Stimulated activated naive B cell treated with anti-CD40 and anti-IgM and Interleukin-4, amounts not matched to agents 10 μg/mL and 1 μg/mL and 100 μg/mL, for 72 hours (primary cell): ENCODE results near the gene TSPEAR.
"Not testable (repeated sequence)": the region's sequence is repeated elsewhere in the genome, so short reads cannot be mapped to it uniquely, and the experiment has no call there.

ENCODE experiments used
- ATAC-seq, 2 donors: fragments of 150-1000 bp; cut with Tn5 transposase; replicated peaks; 2 replicates each; pipeline ENCODE4 v1.10.0; 2021; ENCODE audit warnings: moderate library complexity in 1 of 2
- DNase-seq: peaks from one replicate; pipeline ENCODE4 v3.0.0; 2021
- H3K27ac Mint-ChIP-seq: one replicate; pipeline ENCODE4 v1.8.0; 2022; ENCODE audit warnings: mild to moderate bottlenecking, mixed read lengths
- H3K27me3 Mint-ChIP-seq, 2 donors: one replicate each; pipeline ENCODE4 v1.8.0; 2022; ENCODE audit warnings: mixed read lengths in 2 of 2
- H3K36me3 Mint-ChIP-seq, 2 donors: one replicate each; pipeline ENCODE4 v1.8.0; 2022; ENCODE audit warnings: mixed read lengths in 2 of 2, mild to moderate bottlenecking in 1 of 2
- H3K4me1 Mint-ChIP-seq, 2 donors: one replicate each; pipeline ENCODE4 v1.8.0; 2022; ENCODE audit warnings: mixed read lengths in 2 of 2, mild to moderate bottlenecking in 1 of 2
- H3K4me3 Mint-ChIP-seq, 2 donors: one replicate each; pipeline ENCODE4 v1.8.0; 2022; ENCODE audit warnings: mild to moderate bottlenecking in 2 of 2, mixed read lengths in 2 of 2, moderate library complexity in 1 of 2
- H3K9me3 Mint-ChIP-seq, 2 donors: one replicate each; pipeline ENCODE4 v1.8.0; 2022; ENCODE audit warnings: mixed read lengths in 2 of 2, mild to moderate bottlenecking in 1 of 2

Gene TSPEAR

DNA sequence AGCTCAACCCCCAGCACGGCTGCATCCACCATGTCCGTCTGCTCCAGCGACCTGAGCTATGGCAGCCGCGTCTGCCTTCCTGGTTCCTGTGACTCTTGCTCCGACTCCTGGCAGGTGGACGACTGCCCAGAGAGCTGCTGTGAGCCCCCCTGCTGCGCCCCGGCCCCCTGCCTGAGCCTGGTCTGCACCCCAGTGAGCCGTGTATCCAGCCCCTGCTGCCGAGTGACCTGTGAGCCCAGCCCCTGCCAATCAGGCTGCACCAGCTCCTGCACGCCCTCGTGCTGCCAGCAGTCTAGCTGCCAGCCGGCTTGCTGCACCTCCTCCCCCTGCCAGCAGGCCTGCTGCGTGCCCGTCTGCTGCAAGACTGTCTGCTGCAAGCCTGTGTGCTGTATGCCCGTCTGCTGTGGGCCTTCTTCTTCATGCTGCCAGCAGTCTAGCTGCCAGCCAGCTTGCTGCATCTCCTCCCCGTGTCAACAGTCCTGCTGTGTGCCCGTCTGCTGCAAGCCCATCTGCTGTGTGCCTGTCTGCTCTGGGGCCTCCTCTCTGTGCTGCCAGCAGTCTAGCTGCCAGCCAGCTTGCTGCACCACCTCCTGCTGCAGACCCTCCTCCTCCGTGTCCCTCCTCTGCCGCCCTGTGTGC lies 14.1 kb downstream of the TSPEAR start, which contains the start of gene KRTAP10-12:
Gene KRTAP10-12, plus strand, starts transcription at position 1 of the 639 bp plus-strand sequence. Its CDS starts 30 bp downstream, at position 31.
- H3K36me3 Mint-ChIP-seq, H3K9me3 Mint-ChIP-seq, H3K4me3 Mint-ChIP-seq, H3K4me1 Mint-ChIP-seq, H3K27ac Mint-ChIP-seq, DNase-seq, ATAC-seq: not testable (repeated sequence)
- H3K27me3 Mint-ChIP-seq: peaks cover 58 to 70% of the 10 kb centered on the region in 2 donors

DNA sequence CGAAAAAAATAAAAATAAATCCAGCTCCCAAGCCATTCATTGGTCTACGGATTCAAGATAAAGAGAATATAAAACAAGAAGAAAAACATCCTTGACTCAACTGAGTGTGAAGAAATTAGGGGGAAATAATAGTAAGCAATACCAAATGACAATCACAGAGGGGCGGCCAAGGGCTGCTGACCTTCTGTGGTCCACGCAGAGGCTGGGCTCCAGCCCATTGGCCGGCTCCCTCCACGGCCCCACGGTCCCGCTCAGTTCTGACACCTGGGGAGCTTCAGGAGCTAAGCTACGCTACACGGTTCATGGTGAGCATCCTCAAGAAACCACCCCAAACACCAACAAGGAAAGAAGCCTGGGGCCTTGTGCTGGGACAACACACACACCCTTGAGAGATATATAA lies 14.8 kb downstream of the TSPEAR start:
- H3K27me3 Mint-ChIP-seq: peaks cover 51 to 62% of the 10 kb centered on the region in 2 donors
- H3K4me3 Mint-ChIP-seq: no peak overlapping the region
- peaks cover 7 to 10% of the 10 kb centered on the region in 2 donors for H3K9me3 Mint-ChIP-seq
- H3K4me1 Mint-ChIP-seq: no peaks in the 10 kb centered on the region
- H3K36me3 Mint-ChIP-seq: no peaks in the 10 kb centered on the region
- H3K27ac Mint-ChIP-seq: no peak overlapping the region
- ATAC-seq (no peak), DNase-seq (no peak)

DNA sequence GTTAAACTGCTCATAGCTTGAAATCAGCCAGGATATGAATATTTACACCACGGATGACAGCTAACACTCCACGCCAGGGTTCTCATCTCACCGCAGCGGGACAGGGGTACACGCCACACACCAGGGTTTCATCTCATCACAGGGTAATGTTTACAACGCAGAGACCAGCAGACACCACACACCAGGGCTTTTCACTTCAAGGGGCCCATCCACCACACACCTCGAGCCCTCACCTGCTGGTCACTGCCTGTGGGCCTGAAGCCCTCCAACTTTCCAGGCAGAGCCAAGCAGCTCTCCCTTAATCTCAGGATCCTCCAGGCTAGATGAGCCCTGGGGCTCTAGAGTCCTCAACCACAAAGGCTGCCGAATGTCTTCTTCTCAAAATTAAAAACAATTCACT lies 15.7 kb downstream of the TSPEAR start:
- Mint-ChIP-seq H3K27ac (no peak overlapping the region), H3K4me1 (no peaks in the 10 kb centered on the region), H3K9me3 (peaks cover 7 to 10% of the 10 kb centered on the region in 2 donors), H3K36me3 (no peaks in the 10 kb centered on the region), H3K27me3 (peaks cover 48 to 53% of the 10 kb centered on the region in 2 donors), H3K4me3 (no peak overlapping the region)
- no peak for DNase-seq
- ATAC-seq: no peak

DNA sequence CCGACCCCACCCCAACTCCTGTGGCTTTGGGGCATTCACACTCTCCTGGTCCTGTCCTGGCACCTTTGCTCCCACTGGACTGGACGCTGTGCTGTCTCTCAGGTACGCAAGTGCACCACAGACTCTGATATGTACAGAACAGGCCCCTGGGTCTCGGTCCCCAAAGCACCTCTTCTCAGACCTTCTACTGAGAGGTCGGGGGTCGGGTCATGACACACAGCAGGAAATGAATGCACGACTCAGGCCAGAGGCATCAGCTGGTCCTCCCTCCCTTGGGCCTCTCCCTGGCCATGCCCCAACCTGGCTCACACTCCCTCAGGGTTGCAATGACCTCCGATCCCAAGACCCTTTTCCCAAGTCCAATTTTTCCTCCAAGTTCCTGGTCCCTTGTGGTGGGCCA lies 16.2 kb downstream of the TSPEAR start:
- no peak for ATAC-seq
- no peak overlapping the region for H3K27ac Mint-ChIP-seq

DNA sequence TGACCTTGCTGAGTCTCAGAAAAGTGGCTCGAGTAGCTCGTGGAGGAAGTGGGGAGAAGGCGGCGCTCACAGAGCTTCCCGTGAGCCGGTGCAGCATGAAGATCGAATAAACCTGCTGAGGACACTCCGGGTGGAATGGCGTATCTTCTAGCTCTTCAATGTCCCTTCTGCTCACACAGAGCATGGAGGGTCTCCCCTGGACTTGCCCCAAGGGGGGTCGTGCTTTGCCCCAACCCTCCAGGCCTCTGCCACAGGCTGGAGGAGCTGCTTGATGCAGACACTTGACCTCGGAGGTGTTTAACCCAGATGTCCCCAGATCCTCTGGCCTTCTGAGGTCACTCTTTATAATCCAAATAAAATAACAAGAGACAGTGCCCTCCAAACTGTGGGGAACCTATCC lies 16.6 kb downstream of the TSPEAR start:
- Mint-ChIP-seq H3K36me3 (no peaks in the 10 kb centered on the region), H3K27ac (no peak overlapping the region), H3K9me3 (peaks cover 7 to 10% of the 10 kb centered on the region in 2 donors), H3K4me3 (no peak overlapping the region), H3K4me1 (no peaks in the 10 kb centered on the region), H3K27me3 (peaks cover 47% of the 10 kb centered on the region in 2 donors)
- DNase-seq (no peak), ATAC-seq (no peak)

More for the DNA sequence above, 16.2 kb downstream of the TSPEAR start:
- H3K4me3 Mint-ChIP-seq: no peak overlapping the region
- H3K36me3 Mint-ChIP-seq: no peaks in the 10 kb centered on the region
- peaks cover 47 to 51% of the 10 kb centered on the region in 2 donors for H3K27me3 Mint-ChIP-seq
- DNase-seq: no peak
- no peaks in the 10 kb centered on the region for H3K4me1 Mint-ChIP-seq
- H3K9me3 Mint-ChIP-seq: peaks cover 7 to 10% of the 10 kb centered on the region in 2 donors

DNA sequence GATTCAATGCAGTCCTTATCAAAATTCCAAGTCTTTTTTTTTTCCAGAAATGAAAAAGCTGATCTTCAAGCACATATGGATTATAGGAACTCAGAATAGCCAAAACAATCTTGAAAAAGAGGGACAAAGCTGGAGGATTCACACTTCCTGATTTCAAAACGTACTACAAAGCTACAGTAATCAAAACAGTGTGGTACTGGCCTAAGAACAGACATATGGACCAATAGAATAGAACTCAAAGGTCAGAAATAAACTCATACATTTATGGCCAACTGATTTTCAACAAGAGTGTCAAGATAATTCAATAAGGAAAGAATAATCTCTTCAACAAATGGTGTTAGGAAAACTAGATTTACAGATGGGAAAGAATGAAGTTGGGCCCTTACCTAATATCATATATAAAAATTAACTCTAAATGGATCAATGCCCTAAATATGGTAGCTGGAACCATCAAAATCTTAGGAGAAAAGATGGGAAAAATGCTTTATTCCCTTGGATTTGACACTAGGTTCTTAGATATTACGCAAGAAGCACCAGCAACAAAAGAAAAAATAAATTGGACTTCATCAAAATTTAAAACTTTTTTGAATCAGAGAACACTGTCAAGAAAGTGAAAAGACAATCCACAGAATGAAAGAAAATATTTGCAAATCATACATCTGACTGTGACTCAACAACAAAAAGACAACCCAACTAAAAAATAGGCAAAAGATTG lies 18.4 kb downstream of the TSPEAR start:
- no peak for DNase-seq
- Mint-ChIP-seq H3K36me3 (no peaks in the 10 kb centered on the region), H3K27me3 (peaks cover 39 to 42% of the 10 kb centered on the region in 2 donors), H3K4me1 (no peaks in the 10 kb centered on the region), H3K4me3 (no peak overlapping the region), H3K27ac (no peak overlapping the region), H3K9me3 (peaks cover 7 to 10% of the 10 kb centered on the region in 2 donors)
- ATAC-seq: no peak

DNA sequence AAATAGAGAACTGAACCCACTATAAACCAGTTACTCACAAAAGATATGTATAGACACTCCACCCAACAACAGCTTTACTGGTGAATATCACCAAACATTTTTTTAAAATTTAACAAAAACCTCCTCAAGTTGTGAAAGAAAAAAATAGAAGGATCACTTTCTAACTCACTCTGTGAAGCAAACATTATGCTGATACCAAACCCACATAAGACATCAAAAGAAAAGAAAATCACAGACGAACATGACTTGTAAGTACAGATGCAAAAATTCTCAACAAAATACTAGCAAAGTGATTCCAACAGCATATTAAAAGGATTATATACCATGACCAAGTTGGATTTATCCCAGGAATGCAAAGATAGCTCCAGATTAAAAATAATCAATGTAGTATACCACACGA lies 19.7 kb downstream of the TSPEAR start:
- Mint-ChIP-seq H3K36me3 (no peaks in the 10 kb centered on the region), H3K9me3 (peaks cover 7 to 10% of the 10 kb centered on the region in 2 donors)
- DNase-seq: no peak

DNA sequence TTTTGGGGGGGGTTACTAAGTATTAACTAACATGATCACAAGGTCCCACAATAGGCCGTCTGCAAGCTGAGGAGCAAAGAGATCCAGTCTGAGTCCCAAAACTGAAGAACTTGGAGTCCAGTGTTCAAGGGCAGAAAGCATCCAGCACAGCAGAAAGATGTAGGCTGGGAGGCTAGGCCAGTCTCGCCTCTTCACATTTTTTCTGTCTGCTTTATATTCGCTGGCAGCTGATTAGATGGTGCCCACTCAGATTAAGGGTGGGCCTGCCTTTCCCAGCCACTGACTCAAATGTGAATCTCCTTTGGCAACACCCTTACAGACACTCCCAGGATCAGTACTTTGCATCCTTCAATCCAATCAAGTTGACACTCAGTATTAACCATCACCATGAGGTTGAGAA lies 21.6 kb downstream of the TSPEAR start:
- not testable (repeated sequence) for H3K36me3 Mint-ChIP-seq, DNase-seq, ATAC-seq, H3K4me1 Mint-ChIP-seq, H3K4me3 Mint-ChIP-seq, H3K9me3 Mint-ChIP-seq, H3K27ac Mint-ChIP-seq
- H3K27me3 Mint-ChIP-seq: peaks cover 36 to 43% of the 10 kb centered on the region in 2 donors

More for the DNA sequence above, 19.7 kb downstream of the TSPEAR start:
- H3K4me1 Mint-ChIP-seq: no peaks in the 10 kb centered on the region
- H3K27me3 Mint-ChIP-seq: peaks cover 39 to 42% of the 10 kb centered on the region in 2 donors
- H3K27ac Mint-ChIP-seq: no peak overlapping the region
- no peak for ATAC-seq
- H3K4me3 Mint-ChIP-seq: no peak overlapping the region

DNA sequence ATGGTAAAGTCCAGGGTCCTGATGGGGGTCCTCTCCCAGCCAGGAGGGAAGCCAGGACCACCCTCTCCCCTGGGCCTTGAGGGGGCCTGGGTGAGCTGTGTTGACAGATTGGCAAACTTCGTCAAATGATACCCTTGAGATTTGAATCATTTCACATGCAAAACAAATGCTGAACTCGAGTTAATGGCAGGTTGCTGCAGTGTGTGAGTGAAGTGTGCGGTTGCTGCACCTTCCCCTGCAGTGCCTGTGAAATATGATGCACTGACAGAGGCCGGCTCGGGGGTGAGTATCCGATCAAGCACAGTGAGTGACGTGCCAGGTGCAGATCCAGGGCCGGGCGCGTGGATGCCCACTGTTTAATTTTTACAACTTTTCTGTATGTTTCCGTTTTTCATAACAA lies 23.7 kb downstream of the TSPEAR start:
- H3K27ac Mint-ChIP-seq: no peak overlapping the region
- H3K36me3 Mint-ChIP-seq: no peaks in the 10 kb centered on the region
- ATAC-seq (no peak), DNase-seq (no peak)
- peaks cover 0 to 4% of the 10 kb centered on the region in 2 donors for H3K9me3 Mint-ChIP-seq
- peaks cover 52% of the 10 kb centered on the region in 2 donors for H3K27me3 Mint-ChIP-seq
- peaks cover 0 to 2% of the 10 kb centered on the region in 2 donors for H3K4me1 Mint-ChIP-seq
- no peak overlapping the region for H3K4me3 Mint-ChIP-seq

DNA sequence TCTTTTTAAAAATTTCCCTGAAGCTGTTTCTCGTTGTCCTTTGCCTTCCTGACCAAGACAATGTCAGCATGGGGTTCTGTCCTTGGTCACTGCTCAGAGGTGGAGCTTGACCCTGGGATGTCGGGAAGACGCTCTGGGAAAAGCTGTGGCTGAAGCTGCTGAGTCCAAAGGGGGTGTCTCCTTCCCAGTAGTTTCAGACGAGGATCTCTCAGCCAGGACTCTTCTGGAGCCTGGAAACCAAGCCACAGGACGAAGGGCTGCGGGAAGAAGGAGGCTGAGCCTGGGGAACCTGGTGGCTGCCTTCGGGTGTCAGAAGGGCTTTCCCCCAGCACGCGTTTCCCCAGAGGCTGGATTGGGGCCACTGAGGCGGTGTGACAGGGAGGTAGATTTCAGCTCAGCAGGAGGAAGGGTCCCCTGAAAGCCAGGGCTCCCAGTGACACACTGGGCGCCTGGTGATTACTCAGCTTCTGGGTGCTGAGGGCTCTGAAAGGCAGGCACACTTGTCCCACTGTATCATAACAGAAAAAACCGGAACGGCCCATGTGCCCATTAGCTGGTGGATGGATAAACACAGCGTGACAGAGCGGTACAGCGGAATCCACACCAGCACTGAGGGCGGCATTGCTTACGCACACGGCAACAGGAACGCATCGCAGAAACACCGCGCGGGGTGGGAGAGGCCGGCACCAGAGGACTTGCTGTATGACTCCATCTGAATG lies 24.4 kb downstream of the TSPEAR start:
- H3K27me3 Mint-ChIP-seq: peaks cover 58% of the 10 kb centered on the region in 2 donors
- H3K9me3 Mint-ChIP-seq: no peaks in the 10 kb centered on the region
- ATAC-seq (no peak), DNase-seq (no peak)
- H3K4me3 Mint-ChIP-seq: no peak overlapping the region
- peaks cover 0 to 2% of the 10 kb centered on the region in 2 donors for H3K4me1 Mint-ChIP-seq
- H3K36me3 Mint-ChIP-seq: no peaks in the 10 kb centered on the region
- H3K27ac Mint-ChIP-seq: no peak overlapping the region

DNA sequence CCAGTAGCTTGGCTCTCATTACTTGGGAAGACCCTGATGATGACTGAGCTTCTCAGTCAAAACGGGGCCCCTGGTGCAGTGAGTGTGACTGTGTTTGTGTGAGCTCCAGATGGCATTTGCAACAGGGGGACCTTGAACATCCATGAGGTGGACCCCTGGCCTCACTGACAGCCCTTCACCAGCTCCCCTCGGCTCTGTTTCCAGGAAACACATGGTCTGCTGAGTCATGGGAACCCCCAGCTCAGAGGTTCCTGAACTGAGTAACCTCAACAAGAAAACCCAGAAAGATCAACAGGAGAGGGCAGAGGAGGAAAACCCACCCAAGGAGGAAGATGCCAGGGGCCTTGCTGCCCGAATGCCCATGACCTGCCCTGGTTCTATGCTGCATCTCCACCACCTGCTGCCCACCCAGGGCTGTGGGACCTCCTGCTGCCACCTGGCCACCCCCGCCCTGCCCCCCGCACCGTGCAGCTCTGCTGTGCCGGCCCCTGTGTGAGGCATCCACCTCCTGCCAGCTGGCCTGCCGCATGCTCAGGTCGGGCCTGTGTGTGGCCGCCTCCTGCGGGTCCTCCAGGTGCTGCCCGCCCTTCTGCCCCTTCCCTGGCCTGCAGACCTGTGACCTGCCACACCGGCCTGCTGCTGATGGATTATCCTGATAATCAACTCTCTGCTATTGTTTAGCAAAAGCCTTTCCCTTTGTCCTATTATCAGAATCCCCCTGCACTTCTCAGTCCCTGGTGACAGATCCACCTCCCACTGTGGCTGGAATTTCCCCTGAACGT lies 25.2 kb downstream of the TSPEAR start:
- Mint-ChIP-seq H3K27me3 (peaks cover 65% of the 10 kb centered on the region in 2 donors), H3K9me3 (no peaks in the 10 kb centered on the region), H3K27ac (no peak overlapping the region), H3K36me3 (no peaks in the 10 kb centered on the region), H3K4me3 (no peak overlapping the region), H3K4me1 (peaks cover 0 to 2% of the 10 kb centered on the region in 2 donors)
- no peak for DNase-seq
- ATAC-seq: no peak

DNA sequence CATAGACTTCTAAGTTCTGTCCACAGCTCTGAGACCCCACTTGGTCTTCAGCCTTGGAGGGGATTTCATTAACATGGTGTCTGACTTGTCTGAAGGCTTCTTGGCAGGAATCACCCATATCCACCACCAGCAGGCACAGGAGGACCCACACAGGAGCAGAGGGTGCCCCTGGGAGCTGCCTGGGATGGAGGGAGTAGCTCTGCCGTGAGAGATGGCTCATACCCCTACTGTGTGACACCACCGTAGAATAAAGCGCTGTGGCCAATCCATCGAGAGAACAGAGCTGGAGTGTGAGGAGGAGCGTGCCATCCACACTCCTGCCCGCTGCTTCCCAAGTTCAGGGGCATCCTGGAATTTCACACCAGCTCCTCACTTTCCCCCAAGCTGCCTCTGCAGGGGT lies 26.3 kb downstream of the TSPEAR start:
- peaks cover 67 to 77% of the 10 kb centered on the region in 2 donors for H3K27me3 Mint-ChIP-seq
- not testable (repeated sequence) for H3K4me3 Mint-ChIP-seq, DNase-seq, H3K4me1 Mint-ChIP-seq, ATAC-seq, H3K36me3 Mint-ChIP-seq, H3K9me3 Mint-ChIP-seq, H3K27ac Mint-ChIP-seq

DNA sequence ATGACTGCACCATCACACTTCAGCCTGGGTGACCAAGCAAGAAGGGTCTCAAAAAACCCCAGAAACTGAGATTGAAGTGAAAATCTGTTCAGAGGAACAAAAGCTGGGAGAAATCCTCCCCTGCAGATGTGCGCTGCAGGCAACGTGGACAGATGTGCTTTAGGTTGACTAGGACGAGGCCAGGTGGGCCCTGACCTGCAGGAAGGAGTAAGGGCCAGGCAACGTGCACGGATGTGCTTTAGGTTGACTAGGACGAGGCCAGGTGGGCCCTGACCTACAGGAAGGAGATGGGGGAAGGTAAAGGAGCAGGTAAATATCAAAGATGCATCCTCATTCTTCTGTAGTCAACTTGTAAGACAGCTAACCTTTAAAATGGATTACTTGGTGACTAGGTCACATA lies 26.9 kb downstream of the TSPEAR start:
- Mint-ChIP-seq H3K4me3 (no peak overlapping the region), H3K9me3 (no peaks in the 10 kb centered on the region), H3K4me1 (peaks cover 0 to 2% of the 10 kb centered on the region in 2 donors), H3K36me3 (no peaks in the 10 kb centered on the region), H3K27ac (no peak overlapping the region), H3K27me3 (peaks cover 69 to 80% of the 10 kb centered on the region in 2 donors)
- no peak for ATAC-seq
- no peak for DNase-seq

DNA sequence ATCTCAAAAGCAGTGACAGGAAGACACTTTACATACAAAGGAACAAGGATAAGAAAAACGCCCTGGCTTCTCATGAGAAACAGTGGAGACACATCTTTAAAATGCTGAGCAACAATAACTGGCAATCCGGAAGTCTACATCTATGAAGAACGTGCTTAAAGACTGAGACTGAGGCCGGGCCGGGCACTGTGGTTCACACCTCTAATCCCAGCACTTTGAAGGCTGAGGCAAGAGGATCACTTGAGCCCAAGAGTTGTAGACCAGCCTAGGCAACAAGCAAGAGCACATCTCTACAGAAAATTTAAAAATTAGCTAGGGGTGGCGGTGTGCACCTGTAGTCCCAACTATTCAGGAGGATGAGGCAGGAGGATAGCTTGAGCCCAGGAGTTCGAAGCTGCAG lies 27.3 kb downstream of the TSPEAR start:
- H3K4me3 Mint-ChIP-seq: no peak overlapping the region
- H3K36me3 Mint-ChIP-seq: no peaks in the 10 kb centered on the region
- no peak overlapping the region for H3K27ac Mint-ChIP-seq
- DNase-seq (no peak), ATAC-seq (no peak)
- H3K9me3 Mint-ChIP-seq: no peaks in the 10 kb centered on the region
- H3K4me1 Mint-ChIP-seq: peaks cover 0 to 2% of the 10 kb centered on the region in 2 donors
- peaks cover 69 to 80% of the 10 kb centered on the region in 2 donors for H3K27me3 Mint-ChIP-seq
